Activated naive CD4-positive, alpha-beta T cell treated with anti-CD3 and anti-CD28 coated beads, Interleukin-2, amount 10 ng/mL, durations not matched to agents 7 days and 5 days (primary cell): ENCODE results near the gene CDC34.

Experiments
- CTCF ChIA-PET: fragments of 350-600 bp; sonication (Branson Sonifier 250); formaldehyde crosslinking; loops from one replicate; lab custom pipeline; 2021; ENCODE audit warnings: antibody characterized with exemption; lab: Charles Lee
- DNase-seq: peaks from one replicate; pipeline ENCODE4 v3.0.0-alpha.2; 2020
- H3K27ac Mint-ChIP-seq: one replicate; pipeline ENCODE4 v1.8.0; 2021; ENCODE audit warnings: mild to moderate bottlenecking, moderate library complexity, mixed read lengths
- H3K27me3 Mint-ChIP-seq: one replicate; pipeline ENCODE4 v1.8.0; 2021; ENCODE audit warnings: mild to moderate bottlenecking, mixed read lengths
- H3K36me3 Mint-ChIP-seq: one replicate; pipeline ENCODE4 v1.8.0; 2021; ENCODE audit warnings: mixed read lengths
- H3K4me1 Mint-ChIP-seq: one replicate; pipeline ENCODE4 v1.8.0; 2021; ENCODE audit warnings: mixed read lengths
- H3K4me3 Mint-ChIP-seq: one replicate; pipeline ENCODE4 v1.8.0; 2021; ENCODE audit warnings: mild to moderate bottlenecking, moderate library complexity, mixed read lengths
- H3K9me3 Mint-ChIP-seq: one replicate; pipeline ENCODE4 v1.8.0; 2021; ENCODE audit warnings: mixed read lengths

Gene CDC34

DNA sequence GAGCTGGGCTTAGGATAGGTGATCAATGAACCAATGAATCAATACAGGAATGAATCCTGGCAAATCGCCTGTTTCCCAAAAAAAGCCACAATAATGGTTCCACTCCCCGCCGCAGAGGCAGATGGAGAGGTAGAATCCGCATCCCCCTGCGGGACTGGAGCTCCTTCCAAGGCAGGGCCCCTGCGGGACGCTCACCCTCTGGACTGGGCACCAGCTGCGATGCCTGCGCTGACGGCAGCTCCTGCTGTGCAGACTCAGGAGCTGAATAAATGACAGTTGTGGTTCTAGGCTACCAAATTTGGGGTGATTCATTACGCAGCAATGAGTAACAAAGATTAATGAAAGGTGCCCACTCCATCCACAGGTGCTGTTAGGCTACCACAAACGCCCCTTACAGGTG is 8.8 kb upstream of the CDC34 start:
- H3K27ac Mint-ChIP-seq = no peak overlapping the region
- peaks cover 2% of the 10 kb centered on the region for H3K4me1 Mint-ChIP-seq
- peaks cover 21% of the 10 kb centered on the region for H3K27me3 Mint-ChIP-seq
- no peaks in the 10 kb centered on the region for H3K36me3 Mint-ChIP-seq
- H3K4me3 Mint-ChIP-seq = no peak overlapping the region
- H3K9me3 Mint-ChIP-seq = no peaks in the 10 kb centered on the region
- CTCF ChIA-PET = interaction anchor here (4.3 kb wide), 1 partner anchor 12 kb away, joined by 18 read pairs; no protein-coding TSS in a partner anchor
- no peak for DNase-seq

DNA sequence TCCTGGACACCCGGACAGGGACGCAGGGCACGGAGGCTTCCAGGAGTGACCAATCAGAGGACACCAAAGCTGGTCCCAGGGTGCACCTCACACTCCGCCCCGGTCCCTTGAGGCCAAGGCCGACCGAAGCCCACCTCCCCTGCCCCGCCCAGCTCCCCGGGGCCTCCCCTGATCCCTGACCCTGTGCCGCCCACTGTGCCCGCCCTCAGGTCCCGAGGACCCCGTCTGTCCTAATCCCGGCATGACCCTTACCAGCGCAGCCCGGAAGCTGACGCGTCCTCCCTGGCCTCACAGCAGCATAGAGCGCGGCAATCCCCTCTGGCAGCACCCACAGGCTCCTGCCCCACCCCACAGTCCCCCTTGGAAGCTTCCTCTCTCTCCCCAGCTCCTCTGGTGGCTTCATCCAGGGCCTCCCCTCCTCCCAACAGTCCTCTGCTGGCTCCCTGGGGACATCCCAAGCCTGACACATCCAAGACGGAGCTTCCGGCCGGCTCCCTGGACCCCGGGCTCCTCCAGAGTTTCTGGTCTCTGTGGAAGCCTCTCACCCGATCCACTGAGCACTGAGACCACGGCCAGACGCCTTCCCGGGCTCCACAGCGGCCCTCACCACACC is 7.4 kb upstream of the CDC34 start:
- CTCF ChIA-PET = no interaction called here
- peaks cover 2% of the 10 kb centered on the region for H3K4me1 Mint-ChIP-seq
- no peak for DNase-seq
- no peaks in the 10 kb centered on the region for H3K36me3 Mint-ChIP-seq
- peaks cover 31% of the 10 kb centered on the region for H3K27me3 Mint-ChIP-seq
- H3K9me3 Mint-ChIP-seq = no peaks in the 10 kb centered on the region
- no peak overlapping the region for H3K27ac Mint-ChIP-seq
- no peak overlapping the region for H3K4me3 Mint-ChIP-seq

GRCh38 chr19:525029-525428 is 6.5 kb upstream of the CDC34 start:
- DNase-seq = no peak
- no peaks in the 10 kb centered on the region for H3K9me3 Mint-ChIP-seq
- peaks cover 31% of the 10 kb centered on the region for H3K27me3 Mint-ChIP-seq
- no peak overlapping the region for H3K27ac Mint-ChIP-seq
- no peak overlapping the region for H3K4me3 Mint-ChIP-seq
- H3K4me1 Mint-ChIP-seq = peaks cover 2% of the 10 kb centered on the region
- H3K36me3 Mint-ChIP-seq = no peaks in the 10 kb centered on the region
- CTCF ChIA-PET = no interaction called here

DNA sequence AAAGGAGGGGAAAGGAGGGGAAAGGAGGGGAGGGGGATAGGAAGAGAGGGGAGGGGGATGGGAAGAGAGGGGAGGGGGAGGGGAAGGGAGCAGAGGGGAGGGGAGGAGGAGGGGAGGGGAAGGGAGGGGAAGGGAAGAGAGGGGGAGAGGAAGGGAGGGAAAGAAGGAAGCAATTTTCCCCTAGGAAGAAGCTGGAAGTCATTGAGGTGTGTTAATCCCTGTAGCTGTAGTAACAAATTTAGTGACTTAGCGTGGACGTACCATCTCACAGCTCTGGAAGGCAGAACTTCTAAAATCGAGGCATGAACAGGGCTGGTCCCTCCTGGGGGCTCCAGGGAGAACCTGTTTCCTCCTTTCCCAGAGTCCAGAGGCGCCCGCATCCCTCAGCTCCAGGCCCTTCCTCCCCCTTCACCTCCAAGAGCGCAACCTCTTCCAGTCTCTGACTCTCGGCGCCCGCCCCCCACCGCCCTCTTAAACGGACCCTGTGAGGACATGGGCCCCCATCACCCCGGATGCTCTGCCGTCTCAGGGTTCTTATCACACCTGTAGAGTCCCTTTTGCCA is 5.6 kb upstream of the CDC34 start:
- H3K36me3 Mint-ChIP-seq = no peaks in the 10 kb centered on the region
- DNase-seq = no peak
- CTCF ChIA-PET = no interaction called here
- H3K4me1 Mint-ChIP-seq = peaks cover 8% of the 10 kb centered on the region
- no peak overlapping the region for H3K27ac Mint-ChIP-seq
- no peaks in the 10 kb centered on the region for H3K9me3 Mint-ChIP-seq
- no peak overlapping the region for H3K4me3 Mint-ChIP-seq
- H3K27me3 Mint-ChIP-seq = peaks cover 31% of the 10 kb centered on the region

DNA sequence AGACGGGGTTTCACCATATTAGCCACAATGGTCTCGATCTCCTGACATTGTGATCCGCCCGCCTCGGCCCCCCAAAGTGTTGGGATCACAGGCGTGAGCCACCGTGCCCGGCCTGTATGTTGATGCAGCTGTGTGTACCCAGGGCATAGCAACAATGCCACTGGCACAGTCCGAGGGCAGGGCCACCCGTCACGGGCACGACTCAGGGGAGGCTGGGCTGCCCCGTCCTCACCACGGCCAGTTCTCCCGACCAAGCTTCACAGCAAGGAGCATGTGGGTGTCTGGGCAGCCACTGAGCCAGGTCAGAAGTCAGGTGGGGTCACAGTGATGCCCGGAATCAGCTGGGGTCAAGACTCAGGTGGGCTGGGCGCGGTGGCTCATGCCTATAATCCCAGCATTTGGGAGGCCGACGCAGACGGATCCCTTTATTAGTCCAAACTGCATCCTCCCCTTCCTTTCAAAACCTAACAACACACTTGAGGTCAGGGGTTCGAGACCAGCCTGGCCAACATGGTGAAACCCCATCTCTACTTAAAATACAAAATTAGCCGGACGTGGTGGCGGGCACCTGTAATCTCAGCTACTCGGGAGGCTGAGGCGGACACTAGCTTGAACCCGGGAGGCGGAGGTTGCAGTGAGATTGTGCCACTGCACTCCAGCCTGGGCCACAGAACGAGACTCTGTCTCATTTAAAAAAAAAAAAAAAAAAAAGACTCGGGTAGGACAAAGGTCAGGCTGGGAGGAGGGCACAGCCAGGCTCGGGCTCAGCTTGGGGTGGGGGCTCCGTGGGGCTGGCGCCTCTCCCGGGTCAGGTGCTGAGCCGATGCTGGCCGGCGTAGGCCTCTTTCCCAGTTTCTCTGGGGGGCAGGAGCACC is 1.2 kb upstream of the CDC34 start:
- CTCF ChIA-PET = interaction anchor here (1.6 to 7.9 kb wide), 2 partner anchors 20 to 35 kb away, joined by 3 to 71 read pairs; no protein-coding TSS in a partner anchor
- Mint-ChIP-seq H3K9me3 (no peaks in the 10 kb centered on the region), H3K36me3 (peaks cover 4% of the 10 kb centered on the region)

GRCh38 chr19:531009-531752 is 379 bp upstream of the CDC34 start:
- peak overlapping the region; percentile 79 for H3K4me3 Mint-ChIP-seq
- H3K9me3 Mint-ChIP-seq = no peaks in the 10 kb centered on the region
- CTCF ChIA-PET = interaction anchor here (1.0 to 7.9 kb wide), 6 partner anchors 10 to 53 kb away, joined by 3 to 71 read pairs (median 7); no protein-coding TSS in a partner anchor
- H3K36me3 Mint-ChIP-seq = peaks cover 4% of the 10 kb centered on the region
- H3K27me3 Mint-ChIP-seq = peaks cover 22% of the 10 kb centered on the region
- peak overlapping the region; percentile 88 for H3K27ac Mint-ChIP-seq
- peak; percentile 88 for DNase-seq
- peaks cover 23% of the 10 kb centered on the region for H3K4me1 Mint-ChIP-seq

More for the DNA sequence above, 1.2 kb upstream of the CDC34 start:
- Mint-ChIP-seq H3K27me3 (peaks cover 27% of the 10 kb centered on the region), H3K4me3 (peak overlapping the region; percentile 79), H3K4me1 (peaks cover 23% of the 10 kb centered on the region), H3K27ac (peak overlapping the region; percentile 88)
- DNase-seq = no peak

- H3K27ac Mint-ChIP-seq = peak overlapping the region; percentile 93
- H3K9me3 Mint-ChIP-seq = no peaks in the 10 kb centered on the region
- CTCF ChIA-PET = interaction anchor here (0.8 to 7.9 kb wide), 7 partner anchors 10 to 51 kb away, joined by 3 to 71 read pairs (median 3); partner anchors contain the start of gene GZMM
- peak; percentile 66 for DNase-seq
- peaks cover 4% of the 10 kb centered on the region for H3K36me3 Mint-ChIP-seq
- H3K4me1 Mint-ChIP-seq = peaks cover 23% of the 10 kb centered on the region
- H3K27me3 Mint-ChIP-seq = peaks cover 10% of the 10 kb centered on the region
- peak overlapping the region; percentile 91 for H3K4me3 Mint-ChIP-seq
These were observed 1.2 kb downstream of the CDC34 start for GRCh38 chr19:532561-533363.

GRCh38 chr19:533364-534058 is 2.0 kb downstream of the CDC34 start:
- Mint-ChIP-seq H3K27ac (peak overlapping the region; percentile 93), H3K27me3 (peaks cover 3% of the 10 kb centered on the region)

DNA sequence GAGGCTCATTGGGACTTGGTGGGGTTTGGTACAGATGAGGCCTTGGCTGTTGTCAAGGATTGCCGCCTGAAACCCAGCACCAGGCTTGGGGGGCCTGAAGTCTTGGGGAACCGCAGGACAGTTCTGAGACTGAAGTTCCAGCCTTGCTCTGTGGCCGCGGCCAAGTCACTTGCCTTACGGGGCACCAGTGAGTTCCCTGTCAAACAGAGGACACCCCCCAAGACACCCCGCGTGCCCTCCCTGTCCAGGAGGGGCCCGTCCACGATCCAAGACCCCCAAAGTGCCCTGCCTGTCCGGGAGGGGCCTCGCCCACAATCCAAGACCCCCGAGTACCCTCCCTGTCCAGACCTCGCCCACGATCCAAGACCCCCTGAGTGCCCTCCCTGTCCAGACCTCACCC is 2.5 kb downstream of the CDC34 start:
- Mint-ChIP-seq H3K9me3 (no peaks in the 10 kb centered on the region), H3K36me3 (peaks cover 12% of the 10 kb centered on the region), H3K4me3 (peak overlapping the region; percentile 91), H3K27me3 (no peaks in the 10 kb centered on the region), H3K4me1 (peaks cover 23% of the 10 kb centered on the region), H3K27ac (no peak overlapping the region)
- CTCF ChIA-PET = interaction anchor here (1.3 to 7.9 kb wide), 2 partner anchors 10 to 24 kb away, joined by 3 to 71 read pairs; partner anchors contain the start of gene GZMM
- no peak for DNase-seq

More at GRCh38 chr19:533364-534058, 2.0 kb downstream of the CDC34 start:
- H3K4me3 Mint-ChIP-seq = peak overlapping the region; percentile 91
- H3K9me3 Mint-ChIP-seq = no peaks in the 10 kb centered on the region
- H3K36me3 Mint-ChIP-seq = peaks cover 10% of the 10 kb centered on the region
- H3K4me1 Mint-ChIP-seq = peaks cover 23% of the 10 kb centered on the region
- CTCF ChIA-PET = interaction anchor here (1.3 to 7.9 kb wide), 3 partner anchors 9 to 23 kb away, joined by 3 to 71 read pairs (median 10); partner anchors contain the start of gene GZMM
- no peak for DNase-seq

DNA sequence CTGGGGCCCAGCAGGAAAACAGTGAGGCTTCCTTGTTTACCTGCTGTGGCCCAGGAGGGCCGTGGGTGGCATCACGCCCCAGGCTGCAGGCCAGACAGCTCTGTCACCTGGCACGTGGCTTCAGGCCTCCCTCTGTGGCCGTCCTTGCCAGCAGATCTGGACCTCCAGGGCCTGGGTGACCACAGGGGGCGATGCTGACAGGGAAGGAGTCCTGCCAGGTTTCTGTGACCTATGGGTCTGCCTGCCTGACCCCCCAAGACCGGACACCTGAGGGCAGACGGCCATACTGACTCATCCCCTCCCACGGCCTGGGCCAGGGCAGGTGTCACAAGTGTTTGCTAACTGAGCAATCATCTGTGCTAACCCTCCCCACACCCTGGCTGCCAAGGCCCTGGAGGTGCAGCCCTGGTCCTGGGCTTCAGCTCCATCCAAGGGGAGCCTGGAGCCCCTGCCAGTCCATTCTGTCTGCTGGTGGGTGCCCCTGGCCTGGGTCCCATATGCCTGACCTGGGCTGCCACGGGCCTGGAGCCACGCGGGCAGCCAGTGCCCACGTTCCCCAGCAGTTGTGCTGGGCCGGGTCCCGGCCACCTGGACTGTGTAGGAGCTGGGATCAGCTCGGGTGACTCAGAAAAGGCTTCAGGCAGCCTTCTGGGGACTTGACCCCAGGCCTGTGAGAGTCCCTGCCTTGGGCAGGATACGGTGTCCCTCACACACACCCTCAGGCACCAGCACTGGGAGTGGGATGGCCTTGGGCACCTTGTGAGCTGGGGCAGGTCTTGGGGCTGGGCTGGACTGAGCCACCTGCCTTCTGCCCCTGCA is 3.7 kb downstream of the CDC34 start:
- Mint-ChIP-seq H3K27me3 (no peaks in the 10 kb centered on the region), H3K27ac (peak overlapping the region; percentile 75), H3K9me3 (no peaks in the 10 kb centered on the region), H3K4me3 (peak overlapping the region; percentile 56), H3K4me1 (peaks cover 20% of the 10 kb centered on the region), H3K36me3 (peaks cover 12% of the 10 kb centered on the region)
- DNase-seq = no peak
- CTCF ChIA-PET = no interaction called here

DNA sequence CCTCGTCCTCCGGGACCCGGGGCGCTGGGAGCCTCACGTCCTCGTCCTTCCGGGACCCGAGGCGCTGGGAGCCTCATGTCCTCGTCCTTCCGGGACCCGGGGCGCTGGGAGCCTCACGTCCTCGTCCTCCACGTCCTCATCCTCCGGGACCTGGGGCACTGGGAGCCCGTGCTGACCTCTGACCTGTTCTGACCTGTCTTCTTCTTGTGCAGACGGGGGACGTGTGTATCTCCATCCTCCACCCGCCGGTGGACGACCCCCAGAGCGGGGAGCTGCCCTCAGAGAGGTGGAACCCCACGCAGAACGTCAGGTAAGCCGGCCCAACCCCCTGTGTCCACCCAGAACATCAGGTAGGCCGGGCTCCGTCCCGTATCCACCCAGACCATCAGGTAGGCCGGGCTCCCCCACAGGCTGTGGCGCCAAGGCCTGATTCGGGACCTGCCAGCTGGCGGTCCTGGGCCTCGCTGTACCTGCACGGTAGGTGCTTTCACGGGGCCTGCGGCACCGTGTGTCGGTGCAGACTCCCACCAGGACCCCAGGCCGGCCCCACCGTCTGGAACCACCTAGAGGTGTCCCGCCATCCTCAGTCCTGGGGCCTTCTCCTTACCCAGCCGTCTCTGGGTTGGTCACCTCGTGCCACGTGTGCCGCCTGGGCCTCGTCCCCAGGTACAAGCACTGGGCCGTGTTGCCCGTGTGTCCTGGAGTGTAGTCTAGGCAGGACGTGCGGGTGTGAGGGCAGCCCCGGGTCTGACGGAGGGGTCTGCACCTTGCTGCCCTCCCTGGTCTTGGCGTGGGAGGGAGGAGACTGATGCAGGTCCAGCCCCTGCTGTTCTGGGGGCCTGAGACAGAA is 4.7 kb downstream of the CDC34 start:
- Mint-ChIP-seq H3K27ac (no peak overlapping the region), H3K4me3 (no peak overlapping the region), H3K27me3 (no peaks in the 10 kb centered on the region), H3K9me3 (no peaks in the 10 kb centered on the region), H3K36me3 (peaks cover 12% of the 10 kb centered on the region), H3K4me1 (peaks cover 15% of the 10 kb centered on the region)
- CTCF ChIA-PET = no interaction called here
- no peak for DNase-seq
